OCI-LY1 (cell line): ENCODE results near the gene OR10H5.

Source experiments
- H2AFZ ChIP-seq: fragments of 200-600 bp; sonication (generic), shearing (Covaris generic); 2 replicates; pipeline ENCODE4 v1.6.0; 2014; ENCODE audit warnings: antibody characterized with exemption, mild to moderate bottlenecking, low read length
- H3F3A ChIP-seq: fragments of 200-600 bp; sonication (generic), shearing (Covaris generic); 2 replicates; pipeline ENCODE4 v1.6.0; 2014; ENCODE audit warnings: mild to moderate bottlenecking, antibody characterized with exemption, low read length, moderate library complexity; ENCODE audit not compliant: insufficient read depth
- H3K27ac ChIP-seq: fragments of 200-600 bp; sonication (generic); 2 replicates; pipeline ENCODE4 v1.5.1; 2014; ENCODE audit warnings: low read length, mixed run types, mild to moderate bottlenecking, low read depth; ENCODE audit not compliant: poor library complexity, severe bottlenecking
- H3K27me3 ChIP-seq: fragments of 200-600 bp; sonication (generic); 2 replicates; pipeline ENCODE4 v1.6.0; 2014; ENCODE audit warnings: antibody characterized with exemption, mild to moderate bottlenecking, low read length, moderate library complexity; ENCODE audit not compliant: insufficient read depth
- H3K36me3 ChIP-seq: fragments of 200-600 bp; sonication (generic); 2 replicates; pipeline ENCODE4 v1.6.1; 2014; ENCODE audit warnings: mild to moderate bottlenecking, antibody characterized with exemption, low read length, moderate library complexity, mixed read lengths; ENCODE audit not compliant: insufficient read depth
- H3K4me1 ChIP-seq: fragments of 200-600 bp; sonication (generic); 2 replicates; pipeline ENCODE4 v1.5.1; 2014; ENCODE audit warnings: mild to moderate bottlenecking, low read length, moderate library complexity; ENCODE audit not compliant: insufficient read depth, severe bottlenecking
- H3K4me2 ChIP-seq: fragments of 200-600 bp; sonication (generic), shearing (Covaris generic); 2 replicates; pipeline ENCODE4 v1.6.1; 2014; ENCODE audit warnings: low read length
- H3K4me3 ChIP-seq: fragments of 200-600 bp; sonication (generic); 2 replicates; pipeline ENCODE4 v1.5.1; 2014; ENCODE audit warnings: low read length, low read depth, mild to moderate bottlenecking, mixed read lengths; ENCODE audit not compliant: poor library complexity, severe bottlenecking
- H3K79me2 ChIP-seq: fragments of 200-600 bp; shearing (Covaris generic); 2 replicates; pipeline ENCODE4 v1.6.1; 2016; ENCODE audit warnings: mixed run types, low read length, mixed read lengths; ENCODE audit not compliant: insufficient read depth
- H3K9ac ChIP-seq: fragments of 200-600 bp; sonication (generic), shearing (Covaris generic); 2 replicates; pipeline ENCODE4 v1.6.1; 2014; ENCODE audit warnings: mild to moderate bottlenecking, low read length, mixed read lengths
- H3K9me2 ChIP-seq: fragments of 200-600 bp; sonication (generic), shearing (Covaris generic); 2 replicates; pipeline ENCODE4 v1.6.1; 2014; ENCODE audit warnings: low read depth, mild to moderate bottlenecking, low read length, mixed read lengths
- H3K9me3 ChIP-seq: fragments of 200-600 bp; shearing (Covaris generic); 2 replicates; pipeline ENCODE4 v1.6.1; 2014; ENCODE audit warnings: low read length, mixed read lengths
- H4K20me1 ChIP-seq: fragments of 200-600 bp; sonication (generic), shearing (Covaris generic); 2 replicates; pipeline ENCODE4 v1.6.0; 2016; ENCODE audit warnings: mild to moderate bottlenecking, low read length; ENCODE audit not compliant: insufficient read depth
- CTCF ChIP-seq: fragments of 200-600 bp; sonication (generic), shearing (Covaris generic); IDR thresholded peaks from 2 replicates; pipeline ENCODE4 v1.5.1; 2017; ENCODE audit warnings: mild to moderate bottlenecking, antibody characterized with exemption, low read length, moderate library complexity, mixed read lengths
- EZH2 ChIP-seq: fragments of 200-600 bp; sonication (generic), shearing (Covaris generic); IDR thresholded peaks from 2 replicates; pipeline ENCODE4 v1.8.0; 2017; ENCODE audit warnings: borderline replicate concordance, mixed run types, mild to moderate bottlenecking, antibody characterized with exemption, low read length, moderate library complexity, mixed read lengths

The OR10H5 gene

GRCh38 chr19:15846923-15847322 is 59.5 kb downstream of the OR10H5 start:
- Histone ChIP-seq H4K20me1 (no peaks in the 10 kb centered on the region), H3K4me2 (no peak overlapping the region), H3K4me3 (no peak overlapping the region), H3K36me3 (no peaks in the 10 kb centered on the region), H3F3A (no peaks in the 10 kb centered on the region), H3K27ac (no peak overlapping the region), H3K79me2 (no peaks in the 10 kb centered on the region), H3K27me3 (no peaks in the 10 kb centered on the region), H3K9me3 (no peaks in the 10 kb centered on the region), H3K9ac (no peak overlapping the region), H2AFZ (no peak overlapping the region), H3K4me1 (no peaks in the 10 kb centered on the region), H3K9me2 (no peaks in the 10 kb centered on the region)
- no peak for TF ChIP-seq CTCF
- TF ChIP-seq EZH2, result no peak

GRCh38 chr19:15850385-15850784 is 62.9 kb downstream of the OR10H5 start:
- Histone ChIP-seq H3K9ac (no peak overlapping the region), H3F3A (no peaks in the 10 kb centered on the region), H3K9me3 (no peaks in the 10 kb centered on the region), H2AFZ (no peak overlapping the region), H3K36me3 (no peaks in the 10 kb centered on the region), H3K4me3 (no peak overlapping the region), H4K20me1 (no peaks in the 10 kb centered on the region), H3K9me2 (no peaks in the 10 kb centered on the region), H3K79me2 (no peaks in the 10 kb centered on the region), H3K4me1 (no peaks in the 10 kb centered on the region), H3K27ac (no peak overlapping the region), H3K4me2 (no peak overlapping the region), H3K27me3 (no peaks in the 10 kb centered on the region)
- TF ChIP-seq EZH2, result no peak
- no peak for TF ChIP-seq CTCF
